GM18858 (cell line): ENCODE results near the gene CSF2.
"Not testable (repeated sequence)": the region's sequence is repeated elsewhere in the genome, so short reads cannot be mapped to it uniquely, and the experiment has no call there.

Experiments used
- ATAC-seq: cut with Tn5 transposase; IDR thresholded peaks from one replicate; pipeline ENCODE4 v1.9.1; 2021; ENCODE audit not compliant: unreplicated experiment

CSF2 gene

DNA sequence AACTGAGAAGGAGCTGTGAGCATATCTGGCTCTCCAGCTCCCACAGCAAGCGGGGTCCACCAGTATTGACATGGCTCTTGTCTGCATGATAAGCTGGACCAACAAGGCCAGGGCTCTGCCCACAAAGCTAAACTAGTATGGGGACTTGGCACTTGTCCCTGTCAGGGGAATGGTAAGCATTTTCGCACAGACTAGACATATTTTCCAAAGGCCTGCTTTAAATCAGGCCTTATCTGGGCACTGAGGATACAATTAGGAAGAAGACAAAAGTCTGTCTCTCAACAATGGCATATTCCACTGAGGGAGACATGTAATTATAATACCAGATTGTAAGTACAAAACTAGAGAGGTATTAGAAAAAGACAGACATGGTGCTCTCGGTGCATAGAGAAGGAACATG is 32.1 kb downstream of the CSF2 start:
- no peak for ATAC-seq

DNA sequence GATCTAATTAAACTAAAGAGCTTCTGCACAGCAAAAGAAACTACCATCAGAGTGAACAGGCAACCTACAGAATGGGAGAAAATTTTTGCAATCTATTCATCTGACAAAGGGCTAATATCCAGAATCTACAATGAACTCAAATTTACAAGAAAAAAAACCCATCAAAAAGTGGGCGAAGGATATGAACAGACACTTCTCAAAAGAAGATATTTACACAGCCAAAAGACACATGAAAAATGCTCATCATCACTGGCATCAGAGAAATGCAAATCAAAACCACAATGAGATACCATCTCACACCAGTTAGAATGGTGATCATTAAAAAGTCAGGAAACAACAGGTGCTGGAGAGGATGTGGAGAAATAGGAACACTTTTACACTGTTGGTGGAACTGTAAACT is 34.9 kb downstream of the CSF2 start:
- ATAC-seq = not testable (repeated sequence)

- not testable (repeated sequence) for ATAC-seq
Observed at GRCh38 chr5:132108957-132109356, 35.4 kb downstream of the CSF2 start.

DNA sequence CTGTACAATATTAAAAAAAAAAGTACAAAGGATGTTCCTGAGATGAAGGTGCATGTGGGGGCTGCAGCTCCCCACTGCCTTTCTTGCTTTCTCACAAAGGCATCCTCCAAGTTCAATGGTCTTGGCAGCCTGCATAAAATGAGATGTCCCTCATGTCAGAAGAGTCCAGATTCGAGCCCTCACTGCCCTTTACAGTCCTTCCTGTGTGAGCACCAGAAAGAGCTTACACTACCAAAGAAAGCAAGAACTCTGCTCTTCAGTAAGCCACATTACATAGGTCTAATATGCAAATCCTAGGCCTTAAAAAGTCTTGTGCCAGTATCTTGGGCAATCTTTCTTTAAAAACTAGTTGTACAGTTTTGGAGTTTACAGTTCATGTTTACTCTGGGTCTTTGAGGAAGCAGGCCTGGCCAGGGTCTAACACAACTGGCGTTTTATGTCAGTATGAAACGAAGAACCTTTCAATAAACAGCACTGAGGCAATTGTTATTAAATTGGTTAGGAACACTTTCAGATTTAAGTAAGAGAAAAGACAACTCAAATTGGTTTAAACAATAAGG is 36.0 kb downstream of the CSF2 start:
- no peak for ATAC-seq

GRCh38 chr5:132110195-132110594 is 36.6 kb downstream of the CSF2 start:
- no peak for ATAC-seq

GRCh38 chr5:132110930-132111329 is 37.3 kb downstream of the CSF2 start:
- no peak for ATAC-seq

DNA sequence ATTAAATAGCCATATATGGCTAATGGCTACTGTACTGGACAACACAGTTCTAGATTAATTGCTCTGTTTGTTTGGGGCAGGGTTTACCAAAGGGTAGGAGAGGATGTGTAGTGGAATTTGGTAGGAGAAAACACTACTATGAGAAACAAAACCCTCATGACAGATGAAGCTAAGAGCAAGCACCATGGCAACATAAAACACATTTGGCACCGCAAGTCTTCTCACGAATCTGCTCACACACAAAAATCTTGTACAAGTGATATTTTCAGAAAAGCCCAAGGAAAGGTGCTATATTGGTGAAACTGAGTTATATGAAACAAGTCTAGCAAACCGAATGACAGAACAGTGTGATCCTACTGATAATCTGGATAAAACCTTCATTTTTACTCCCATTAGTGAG is 38.5 kb downstream of the CSF2 start:
- ATAC-seq = no peak

- ATAC-seq = no peak
Observed at GRCh38 chr5:132114150-132115121, 40.8 kb downstream of the CSF2 start.

- ATAC-seq = no peak
Observed at GRCh38 chr5:132115375-132115774, 41.8 kb downstream of the CSF2 start.

DNA sequence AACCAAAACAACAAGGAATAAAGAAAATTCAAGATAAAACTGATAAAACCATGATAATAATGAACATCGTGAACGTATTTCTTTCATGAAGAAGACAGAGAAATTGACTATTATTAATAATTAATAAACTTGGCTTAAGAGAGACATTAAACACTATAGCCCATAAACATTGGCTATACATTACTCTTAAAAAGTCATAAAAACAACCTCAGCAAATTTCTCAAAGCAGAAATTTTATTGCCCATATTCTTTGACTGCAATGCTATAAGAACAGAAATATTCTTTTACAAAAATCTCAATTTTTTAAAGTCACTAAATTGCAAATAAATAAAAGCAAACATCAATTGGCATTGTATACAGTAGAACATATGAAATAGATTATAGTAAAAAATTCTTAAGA is 42.5 kb downstream of the CSF2 start:
- ATAC-seq = no peak

DNA sequence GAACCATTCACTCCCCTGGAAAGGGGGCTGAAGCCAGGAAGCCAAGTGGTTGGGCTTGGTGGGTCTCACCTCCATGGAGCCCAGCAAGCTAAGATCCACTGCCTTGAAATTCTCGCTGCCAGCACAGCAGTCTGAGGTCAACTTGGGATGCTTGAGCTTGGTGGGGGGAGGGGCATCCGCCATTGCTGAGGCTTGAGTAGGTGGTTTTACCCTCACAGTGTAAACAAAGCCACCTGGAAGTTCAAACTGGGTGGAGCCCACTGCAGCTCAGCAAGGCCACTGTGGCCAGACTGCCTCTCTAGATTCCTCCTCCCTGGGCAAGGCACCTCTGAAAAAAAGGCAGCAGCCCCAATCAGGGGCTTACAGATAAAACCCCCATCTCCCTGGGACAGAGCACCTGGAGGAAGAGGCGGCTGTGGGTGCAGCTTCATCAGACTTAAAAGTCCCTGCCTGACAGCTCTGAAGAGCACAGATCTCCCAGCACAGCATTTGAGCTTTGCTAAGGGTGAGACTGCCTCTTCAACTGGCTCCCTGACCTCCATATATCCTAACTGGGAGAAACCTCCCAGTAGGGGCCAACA is 43.4 kb downstream of the CSF2 start:
- not testable (repeated sequence) for ATAC-seq

DNA sequence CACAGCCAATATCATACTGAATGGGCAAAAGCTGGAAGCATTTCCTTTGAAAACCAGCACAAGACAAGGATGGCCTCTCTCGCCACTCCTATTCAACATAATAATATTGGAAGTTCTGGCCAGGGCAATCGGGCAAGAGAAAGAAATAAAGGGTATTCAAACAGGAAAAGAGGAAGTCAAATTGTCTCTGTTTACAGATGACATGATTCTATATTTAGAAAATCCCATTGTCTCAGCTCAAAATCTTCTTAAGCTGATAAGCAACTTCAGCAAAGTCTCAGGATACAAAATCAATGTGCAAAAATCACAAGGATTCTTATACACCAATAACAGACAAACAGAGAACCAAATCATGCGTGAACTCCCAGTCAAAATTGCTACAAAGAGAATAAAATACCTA is 47.1 kb downstream of the CSF2 start:
- ATAC-seq = not testable (repeated sequence)

DNA sequence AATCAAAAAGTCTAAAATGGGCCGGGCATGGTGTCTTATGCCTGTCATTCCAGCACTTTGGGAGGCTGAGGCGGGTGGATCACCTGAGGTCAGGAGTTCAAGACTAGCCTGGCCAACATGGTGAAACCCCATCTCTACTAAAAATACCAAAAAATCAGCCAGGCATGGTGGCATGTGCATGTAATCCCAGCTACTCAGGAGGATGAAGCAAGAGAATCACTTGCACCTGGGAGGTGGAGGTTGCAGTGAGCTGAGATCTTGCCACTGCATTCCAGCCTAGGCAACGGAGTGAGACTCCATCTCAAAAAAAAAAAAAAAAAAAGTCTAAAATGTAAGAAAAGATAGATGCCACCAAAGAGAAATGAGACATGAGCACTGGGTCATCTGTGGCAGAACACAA is 49.4 kb downstream of the CSF2 start:
- not testable (repeated sequence) for ATAC-seq

DNA sequence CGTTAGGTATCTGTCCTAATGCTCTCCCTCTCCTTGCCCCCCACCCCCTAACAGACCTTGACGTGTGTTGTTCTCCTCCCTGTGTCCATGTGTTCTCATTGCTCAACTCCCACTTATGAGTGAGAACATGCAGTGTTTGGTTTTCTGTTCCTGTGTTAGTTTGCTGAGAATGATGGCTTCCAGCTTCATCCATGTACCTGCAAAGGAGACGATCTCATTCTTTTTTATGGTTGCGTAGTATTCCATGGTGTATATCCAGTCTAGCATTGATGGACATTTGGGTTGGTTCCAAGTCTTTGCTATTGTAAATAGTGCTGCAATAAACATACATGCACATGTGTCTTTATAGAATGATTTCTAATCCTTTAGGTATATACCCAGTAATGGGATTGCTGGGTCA is 50.0 kb downstream of the CSF2 start:
- not testable (repeated sequence) for ATAC-seq
